Endothelial cell of umbilical vein (primary cell): ENCODE results near the gene DNAJB1. TPM values are rescaled to one million over a fixed set of nuclear protein-coding genes. Genes with fewer than 3 reads are reported as not detected.

ENCODE experiments used
- BruUV-seq: library from RNA; stranded (reverse); fragments of 400-500 nt; replicated peaks from 2 replicates; lab custom pipeline; 2021; lab: Mats Ljungman, UMichigan
- CTCF ChIA-PET: fragments of 300-600, 350-600 bp; sonication (Branson Sonifier 250); formaldehyde crosslinking; loops from one replicate; lab custom pipeline; 2021; ENCODE audit warnings: antibody characterized with exemption, inconsistent platforms; lab: Charles Lee
- POLR2A ChIA-PET: fragments of 300-600, 350-600 bp; sonication (Branson Sonifier 250); formaldehyde crosslinking; loops from one replicate; lab custom pipeline; 2021; ENCODE audit warnings: antibody characterized with exemption, inconsistent platforms; lab: Charles Lee
- DNase-seq: peaks from one replicate; pipeline ENCODE4 v3.0.0-alpha.2; 2011; ENCODE audit warnings: low read depth, low spot score
- FAIRE-seq: peaks from 2 replicates; lab custom pipeline; 2011; peaks lifted over from hg19 to GRCh38; lab: Jason Lieb, UNC
- H2AFZ ChIP-seq: 2 replicates; pipeline ENCODE4 v1.6.0; 2012; ENCODE audit warnings: low read depth, low read length, control low read depth, inconsistent platforms
- H3K27ac ChIP-seq: 2 replicates; pipeline ENCODE4 v1.5.1; 2011; ENCODE audit warnings: low read depth, mild to moderate bottlenecking, control low read depth, low read length, moderate library complexity; ENCODE audit not compliant: insufficient read depth
- H3K27me3 ChIP-seq, 2 experiments: 2 replicates each; pipeline versions ENCODE4 v1.6.0 to v1.6.1; 2011; ENCODE audit warnings: low read length in 2 of 2, mixed read lengths in 1 of 2; ENCODE audit not compliant: control insufficient read depth in 2 of 2, insufficient read depth in 2 of 2
- H3K36me3 ChIP-seq, 2 experiments: 2 replicates in 1 of 2; 3 replicates in 1 of 2; pipeline ENCODE4 v1.5.1; 2011; ENCODE audit warnings: low read length in 2 of 2, mild to moderate bottlenecking in 1 of 2, moderate library complexity in 1 of 2; ENCODE audit not compliant: control insufficient read depth in 2 of 2, insufficient read depth in 2 of 2; ENCODE audit errors: extremely low read depth in 1 of 2
- H3K4me1 ChIP-seq: 3 replicates; pipeline ENCODE4 v1.5.1; 2011; ENCODE audit warnings: mild to moderate bottlenecking, low read length; ENCODE audit not compliant: control insufficient read depth, insufficient read depth; ENCODE audit errors: extremely low read depth
- H3K4me2 ChIP-seq: 2 replicates; pipeline ENCODE4 v1.6.1; 2011; ENCODE audit warnings: low read length, control low read depth, mixed read lengths; ENCODE audit not compliant: insufficient read depth
- H3K4me3 ChIP-seq, 3 experiments: fragments of 200-600 bp in 1 of 3; sonication (generic), shearing (Covaris generic) in 1 of 3; replicated peaks in 1 of 3; 2 replicates each; pipeline ENCODE4 v1.5.1; 2011 to 2016; ENCODE audit warnings: control low read depth in 3 of 3, low read length in 3 of 3, mild to moderate bottlenecking in 2 of 3, inconsistent platforms in 1 of 3, low read depth in 1 of 3, moderate library complexity in 1 of 3; ENCODE audit not compliant: insufficient read depth in 1 of 3
- H3K79me2 ChIP-seq: 2 replicates; pipeline ENCODE4 v1.6.0; 2012; ENCODE audit warnings: low read length, inconsistent platforms; ENCODE audit not compliant: control insufficient read depth, insufficient read depth
- H3K9ac ChIP-seq: replicated peaks from 2 replicates; pipeline ENCODE3; 2011; ENCODE audit warnings: low read length, control low read depth; ENCODE audit not compliant: insufficient read depth; ENCODE audit errors: extremely low read depth
- H3K9me1 ChIP-seq: replicated peaks from 3 replicates; pipeline ENCODE4 v1.6.0; 2011; ENCODE audit warnings: mild to moderate bottlenecking, low read length; ENCODE audit not compliant: control insufficient read depth, insufficient read depth; ENCODE audit errors: extremely low read depth
- H3K9me3 ChIP-seq: replicated peaks from 2 replicates; pipeline ENCODE4 v1.5.1; 2012; ENCODE audit warnings: low read length, inconsistent platforms; ENCODE audit not compliant: control insufficient read depth, insufficient read depth
- H4K20me1 ChIP-seq: replicated peaks from 2 replicates; pipeline ENCODE3; 2011; ENCODE audit warnings: mild to moderate bottlenecking, low read length; ENCODE audit not compliant: control insufficient read depth, insufficient read depth; ENCODE audit errors: extremely low read depth
- CTCF ChIP-seq, 2 donors: IDR thresholded peaks; 1 replicate in 1 of 2; 2 replicates in 1 of 2; pipeline ENCODE4 v1.5.1; 2011; ENCODE audit warnings: low read length in 2 of 2, mild to moderate bottlenecking in 2 of 2, moderate library complexity in 2 of 2, control low read depth in 1 of 2, inconsistent platforms in 1 of 2, low read depth in 1 of 2; ENCODE audit not compliant: insufficient read depth in 1 of 2; ENCODE audit errors: extremely low read depth in 1 of 2
- EZH2 ChIP-seq: IDR thresholded peaks from 2 replicates; pipeline ENCODE4 v1.6.1; 2012; ENCODE audit warnings: borderline replicate concordance, low read depth, mild to moderate bottlenecking, moderate library complexity, low read length, inconsistent platforms; ENCODE audit not compliant: severe bottlenecking
- FOS ChIP-seq: IDR thresholded peaks from 2 replicates; pipeline ENCODE4 v1.6.1; 2011; ENCODE audit warnings: mild to moderate bottlenecking, low read length, moderate library complexity, borderline replicate concordance; ENCODE audit not compliant: insufficient read depth
- GATA2 ChIP-seq: IDR thresholded peaks from 2 replicates; pipeline ENCODE4 v1.7.0; 2011; ENCODE audit warnings: low read depth, mild to moderate bottlenecking, moderate library complexity, mixed read lengths, low read length; ENCODE audit not compliant: insufficient read length, insufficient read depth
- JUN ChIP-seq: IDR thresholded peaks from 2 replicates; pipeline ENCODE4 v1.6.1; 2011; ENCODE audit warnings: borderline replicate concordance, low read depth; ENCODE audit not compliant: insufficient read length, insufficient read depth
- MAX ChIP-seq: IDR thresholded peaks from 2 replicates; pipeline ENCODE4 v1.6.1; 2011; ENCODE audit not compliant: insufficient read depth, insufficient read length
- MYC ChIP-seq: IDR thresholded peaks from one replicate; pipeline ENCODE4 v1.6.1; 2011; ENCODE audit warnings: mild to moderate bottlenecking, low read depth, low read length
- POLR2A ChIP-seq: IDR thresholded peaks from 2 replicates; pipeline ENCODE4 v1.6.1; 2012; ENCODE audit warnings: low read depth, mild to moderate bottlenecking, control low read depth, low read length
- POLR2AphosphoS5 ChIP-seq: IDR thresholded peaks from 2 replicates; pipeline ENCODE4 v1.6.1; 2012; ENCODE audit warnings: low read depth, mild to moderate bottlenecking, control low read depth, low read length, moderate library complexity; ENCODE audit not compliant: insufficient read depth
- dilution Hi-C: fragments of 300-500 bp; cut with MboI; formaldehyde crosslinking; loops from one replicate; pipeline ENCODE4 v1.15.0; 2019; ENCODE audit warnings: low sequenced_read_pairs; ENCODE audit not compliant: extremely low pct_ligation_motif_present
- intact Hi-C: fragments of 100-400 bp; cut with micrococcal nuclease; formaldehyde crosslinking; loops from one replicate; pipeline ENCODE4 v1.10.0; 2022
- polyA plus RNA-seq, 4 experiments: library from polyadenylated mRNA; depleted of rRNA in 3 of 4; stranded (reverse) in 3 of 4; unstranded in 1 of 4; fragments of >200 nt; gene quantifications; 2 replicates each; pipeline versions ENCODE4 v1.2.1 to v1.2.3, GENCODE V29; 2011 to 2012; ENCODE audit warnings: missing spikeins in 1 of 4
- total RNA-seq: library from RNA; stranded (reverse); gene quantifications from 2 replicates; pipeline ENCODE4 v1.2.3, GENCODE V29; 2021

Gene DNAJB1
- total and polyA plus RNA-seq, 2 donors (not counting 3 experiments of a cell fraction or from before 2014, with no cell fraction given) = 58.6 to 59.8 TPM

- no peak overlapping the region for H3K4me3 ChIP-seq
- H3K9me1 ChIP-seq = no peaks in the 10 kb centered on the region
- H3K4me2 ChIP-seq = peak overlapping the region; percentile 6
- DNase-seq (no peak), FAIRE-seq (peak; percentile 58)
- no peaks in the 10 kb centered on the region for H4K20me1 ChIP-seq
- H3K9me3 ChIP-seq = no peaks in the 10 kb centered on the region
- H3K36me3 ChIP-seq = peaks cover 0 to 2% of the 10 kb centered on the region in 2 experiments
- CTCF ChIA-PET = interaction anchor here (0.7 to 2.9 kb wide), 10 partner anchors 9 to 30 kb away, joined by 3 to 13 read pairs (median 4); partner anchors contain the start of gene PTGER1
- H3K9ac ChIP-seq = no peak overlapping the region
- H3K27ac ChIP-seq = no peak overlapping the region
- peak overlapping the region; percentile 61 for H2AFZ ChIP-seq
- POLR2A ChIA-PET = interaction anchor here (0.6 to 3.0 kb wide), 3 partner anchors 21 to 36 kb away, joined by 6 to 22 read pairs (median 8); partner anchors contain the start of gene DNAJB1
- H3K79me2 ChIP-seq = peaks cover 23% of the 10 kb centered on the region
- peaks cover 23% of the 10 kb centered on the region for H3K4me1 ChIP-seq
- TF ChIP-seq POLR2A (no peak), CTCF (IDR thresholded peaks at IDR 0.05; ENCODE audit: extremely low read depth in 1 of 2, insufficient read depth in 1 of 2, low read depth in 1 of 2, low read length in 2 of 2) (no peak)
- dilution Hi-C loops (no loop called here), intact Hi-C loops (loop anchor here (1.0 kb wide), 1 partner anchor 20 kb away; no protein-coding TSS in a partner anchor)
- no peaks in the 10 kb centered on the region for H3K27me3 ChIP-seq
- no TSS peak for BruUV-seq
Measured at GRCh38 chr19:14496834-14497227, 21.4 kb downstream of the DNAJB1 start.

- no peaks in the 10 kb centered on the region for H4K20me1 ChIP-seq
- BruUV-seq = no TSS peak
- no peaks in the 10 kb centered on the region for H3K27me3 ChIP-seq
- peak within 1 kb of the TSS; percentile 17 for H3K9ac ChIP-seq
- peaks cover 23% of the 10 kb centered on the region for H3K79me2 ChIP-seq
- peak within 1 kb of the TSS; percentile 83 for H3K4me2 ChIP-seq
- H3K4me3 ChIP-seq = peak within 1 kb of the TSS; percentile 50 to 95 (median 68)
- peaks cover 0 to 5% of the 10 kb centered on the region in 2 experiments for H3K36me3 ChIP-seq
- no peaks in the 10 kb centered on the region for H3K9me3 ChIP-seq
- dilution Hi-C loops = no loop called here
- CTCF ChIA-PET = interaction anchor here (0.7 to 2.9 kb wide), 8 partner anchors 9 to 24 kb away, joined by 3 to 13 read pairs (median 4); partner anchors contain the start of gene PTGER1
- TF ChIP-seq MYC (peak; percentile 71), GATA2 (no peak), MAX (peak; percentile 87), CTCF (IDR thresholded peaks at IDR 0.05; ENCODE audit: extremely low read depth in 1 of 2, insufficient read depth in 1 of 2, low read depth in 1 of 2, low read length in 2 of 2) (no peak), EZH2 (no peak), POLR2A (no peak), POLR2AphosphoS5 (peak; percentile 68), JUN (no peak), FOS (no peak)
- peak within 1 kb of the TSS; percentile 61 for H2AFZ ChIP-seq
- POLR2A ChIA-PET = interaction anchor here (0.6 to 1.6 kb wide), 2 partner anchors 22 to 36 kb away, joined by 6 to 8 read pairs; partner anchors contain the start of gene DNAJB1
- DNase-seq (peak; percentile 99), FAIRE-seq (peak; percentile 99)
- H3K9me1 ChIP-seq = no peaks in the 10 kb centered on the region
- peaks cover 23% of the 10 kb centered on the region for H3K4me1 ChIP-seq
- intact Hi-C loops = loop anchor here (1.0 kb wide), 1 partner anchor 21 kb away; no protein-coding TSS in a partner anchor
- no peak within 1 kb of the TSS for H3K27ac ChIP-seq
Measured at GRCh38 chr19:14496029-14496833, 22.0 kb downstream of the DNAJB1 start, which contains the start of gene GIPC1. Gene GIPC1 (minus strand): TSS chr19:14496127. CDS start chr19:14482976, 13,151 bp downstream.
